T-cell (primary cell): Measurements from ENCODE around the gene FAM234A. TPM values are rescaled to one million over a fixed set of nuclear protein-coding genes. Genes with fewer than 3 reads are reported as not detected.

Experiments used
- ATAC-seq, 4 experiments: fragments of 200-7000 bp in 3 of 4; fragments of 150-1000 bp in 1 of 4; cut with Tn5 transposase; replicated peaks in 1 of 4; 1 replicate in 3 of 4; 2 replicates in 1 of 4; pipeline ENCODE4 v1.10.0; 2021; ENCODE audit warnings: moderate library complexity in 3 of 4, mild to moderate bottlenecking in 2 of 4, moderate number of reproducible peaks in 1 of 4
- CTCF ChIA-PET, 2 donors: fragments of 300-600 bp; sonication (Branson Sonifier 250); formaldehyde crosslinking; loops; one replicate each; lab custom pipeline; 2022; ENCODE audit warnings: antibody characterized with exemption in 2 of 2; lab: Charles Lee
- POLR2A ChIA-PET, 2 donors: fragments of 300-600 bp; sonication (Branson Sonifier 250); formaldehyde crosslinking; loops; one replicate each; lab custom pipeline; 2022; ENCODE audit warnings: antibody characterized with exemption in 2 of 2; lab: Charles Lee
- DNase-seq, 35 experiments: peaks; one replicate each; pipeline versions ENCODE4 v3.0.0 to v3.0.0-alpha.2; 2013 to 2023
- H3K27ac ChIP-seq: one replicate; pipeline ENCODE4 v1.5.1; 2013; ENCODE audit warnings: low read length
- H3K27me3 ChIP-seq, 2 experiments: replicated peaks in 1 of 2; 1 replicate in 1 of 2; 2 replicates in 1 of 2; pipeline versions ENCODE4 v1.6.1 to v1.7.0; 2013; ENCODE audit warnings: low read length in 1 of 2, mixed read lengths in 1 of 2; ENCODE audit not compliant: control insufficient read depth in 2 of 2, insufficient read depth in 2 of 2; ENCODE audit errors: extremely low read depth in 1 of 2
- H3K36me3 ChIP-seq, 2 donors: 1 replicate in 1 of 2; 2 replicates in 1 of 2; pipeline versions ENCODE4 v1.6.1 to v1.7.0; 2013; ENCODE audit warnings: low read length in 1 of 2; ENCODE audit not compliant: control insufficient read depth in 2 of 2, insufficient read depth in 1 of 2; ENCODE audit errors: extremely low read depth in 1 of 2
- H3K4me1 ChIP-seq, 2 experiments: 1 replicate in 1 of 2; 2 replicates in 1 of 2; pipeline versions ENCODE4 v1.6.1 to v1.7.0; 2013; ENCODE audit warnings: low read length in 2 of 2, mixed read lengths in 1 of 2; ENCODE audit not compliant: insufficient read depth in 2 of 2, control insufficient read depth in 1 of 2; ENCODE audit errors: extremely low read depth in 1 of 2
- H3K4me3 ChIP-seq, 2 donors: 1 replicate in 1 of 2; 2 replicates in 1 of 2; pipeline versions ENCODE4 v1.5.1 to v1.7.0; 2013; ENCODE audit warnings: mild to moderate bottlenecking in 2 of 2, low read length in 1 of 2, moderate library complexity in 1 of 2; ENCODE audit not compliant: control insufficient read depth in 1 of 2; ENCODE audit errors: extremely low read depth in 1 of 2
- H3K9me3 ChIP-seq: 2 replicates; pipeline ENCODE4 v1.7.0; 2013
- H3K27ac Mint-ChIP-seq, 2 donors: one replicate each; pipeline ENCODE4 v1.8.0; 2020 to 2021; ENCODE audit warnings: mild to moderate bottlenecking in 2 of 2, mixed read lengths in 2 of 2
- H3K27me3 Mint-ChIP-seq, 2 donors: one replicate each; pipeline ENCODE4 v1.8.0; 2021 to 2022; ENCODE audit warnings: mixed read lengths in 2 of 2
- H3K36me3 Mint-ChIP-seq: one replicate; pipeline ENCODE4 v1.8.0; 2021; ENCODE audit warnings: mixed read lengths
- H3K4me1 Mint-ChIP-seq, 3 donors: one replicate each; pipeline ENCODE4 v1.8.0; 2020 to 2022; ENCODE audit warnings: mixed read lengths in 3 of 3, mild to moderate bottlenecking in 1 of 3
- H3K4me3 Mint-ChIP-seq, 3 donors: one replicate each; pipeline ENCODE4 v1.8.0; 2020 to 2022; ENCODE audit warnings: mild to moderate bottlenecking in 3 of 3, mixed read lengths in 3 of 3, moderate library complexity in 3 of 3
- H3K9me3 Mint-ChIP-seq, 3 donors: one replicate each; pipeline ENCODE4 v1.8.0; 2020 to 2022; ENCODE audit warnings: mixed read lengths in 3 of 3
- WGBS: methylation state at CpG from one replicate; pipeline ENCODE4 v1.1.5; 2013; ENCODE audit warnings: missing lambda C conversion rate; ENCODE audit not compliant: insufficient coverage; 5-methylcytosine and 5-hydroxymethylcytosine counted together
- total RNA-seq, 35 experiments: library from RNA in 6 of 35; stranded (reverse) in 6 of 35; fragments of 120-200 nt in 1 of 35; gene quantifications; one replicate each; pipeline versions ENCODE4 v1.2.1 to v1.2.4 and lab custom pipeline; 2013 to 2026

FAM234A gene
- total RNA-seq, 5 donors from 2014 or later (not counting 1 experiment from before 2014, with no cell fraction given), result 31.6 to 38.2 (median 36.1) TPM

DNA sequence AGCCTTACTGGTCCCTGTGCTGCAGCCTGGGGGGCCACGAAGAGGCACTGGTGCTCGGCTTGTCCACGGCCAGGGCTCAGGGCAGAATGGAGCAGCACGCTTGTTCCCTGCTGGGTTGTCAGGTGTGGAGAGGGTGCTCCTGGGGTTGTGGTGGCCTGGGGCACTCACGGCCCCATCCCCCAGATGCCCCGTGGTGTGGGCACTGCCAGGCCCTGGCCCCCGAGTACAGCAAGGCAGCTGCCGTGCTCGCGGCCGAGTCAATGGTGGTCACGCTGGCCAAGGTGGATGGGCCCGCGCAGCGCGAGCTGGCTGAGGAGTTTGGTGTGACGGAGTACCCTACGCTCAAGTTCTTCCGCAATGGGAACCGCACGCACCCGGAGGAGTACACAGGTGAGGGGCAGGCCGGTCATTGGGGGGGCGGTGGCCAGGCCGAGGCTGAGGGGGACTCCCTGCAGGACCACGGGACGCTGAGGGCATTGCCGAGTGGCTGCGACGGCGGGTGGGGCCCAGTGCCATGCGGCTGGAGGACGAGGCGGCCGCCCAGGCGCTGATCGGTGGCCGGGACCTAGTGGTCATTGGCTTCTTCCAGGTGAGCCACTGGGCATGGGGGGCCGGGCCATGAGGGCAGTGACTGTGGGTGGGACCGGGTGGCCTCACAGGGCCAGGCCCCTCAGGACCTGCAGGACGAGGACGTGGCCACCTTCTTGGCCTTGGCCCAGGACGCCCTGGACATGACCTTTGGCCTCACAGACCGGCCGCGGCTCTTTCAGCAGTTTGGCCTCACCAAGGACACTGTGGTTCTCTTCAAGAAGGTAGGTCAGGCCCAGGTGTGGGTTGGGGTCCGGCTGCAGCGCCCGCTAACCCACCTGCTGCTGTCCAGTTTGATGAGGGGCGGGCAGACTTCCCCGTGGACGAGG is 49.8 kb downstream of the FAM234A start:
- H3K27ac Mint-ChIP-seq, result no peak overlapping the region
- ATAC-seq (no peak), DNase-seq (no peak)
- H3K27me3 Mint-ChIP-seq, result peaks cover 0 to 3% of the 10 kb centered on the region in 2 donors
- Histone ChIP-seq H3K4me1 (peaks cover 0 to 17% of the 10 kb centered on the region in 2 experiments), H3K4me3 (no peak overlapping the region), H3K27me3 (peaks cover 0 to 33% of the 10 kb centered on the region in 2 experiments), H3K27ac (no peak overlapping the region), H3K9me3 (no peaks in the 10 kb centered on the region), H3K36me3 (peaks cover 10 to 23% of the 10 kb centered on the region in 2 donors)
- no peak overlapping the region for H3K4me3 Mint-ChIP-seq
- 93% methylated on average over 50 of the region's 52 CpGs for WGBS
- ChIA-PET CTCF (no interaction called here), POLR2A (interaction anchor here in 1 of 2 donors (0.6 kb wide), 1 partner anchor 61 kb away, joined by 4 read pairs; no protein-coding TSS in a partner anchor)
- H3K4me1 Mint-ChIP-seq, result peaks cover 0 to 5% (median under 1%) of the 10 kb centered on the region in 3 donors
- H3K36me3 Mint-ChIP-seq, result peaks cover 13% of the 10 kb centered on the region
- H3K9me3 Mint-ChIP-seq, result no peaks in the 10 kb centered on the region

DNA sequence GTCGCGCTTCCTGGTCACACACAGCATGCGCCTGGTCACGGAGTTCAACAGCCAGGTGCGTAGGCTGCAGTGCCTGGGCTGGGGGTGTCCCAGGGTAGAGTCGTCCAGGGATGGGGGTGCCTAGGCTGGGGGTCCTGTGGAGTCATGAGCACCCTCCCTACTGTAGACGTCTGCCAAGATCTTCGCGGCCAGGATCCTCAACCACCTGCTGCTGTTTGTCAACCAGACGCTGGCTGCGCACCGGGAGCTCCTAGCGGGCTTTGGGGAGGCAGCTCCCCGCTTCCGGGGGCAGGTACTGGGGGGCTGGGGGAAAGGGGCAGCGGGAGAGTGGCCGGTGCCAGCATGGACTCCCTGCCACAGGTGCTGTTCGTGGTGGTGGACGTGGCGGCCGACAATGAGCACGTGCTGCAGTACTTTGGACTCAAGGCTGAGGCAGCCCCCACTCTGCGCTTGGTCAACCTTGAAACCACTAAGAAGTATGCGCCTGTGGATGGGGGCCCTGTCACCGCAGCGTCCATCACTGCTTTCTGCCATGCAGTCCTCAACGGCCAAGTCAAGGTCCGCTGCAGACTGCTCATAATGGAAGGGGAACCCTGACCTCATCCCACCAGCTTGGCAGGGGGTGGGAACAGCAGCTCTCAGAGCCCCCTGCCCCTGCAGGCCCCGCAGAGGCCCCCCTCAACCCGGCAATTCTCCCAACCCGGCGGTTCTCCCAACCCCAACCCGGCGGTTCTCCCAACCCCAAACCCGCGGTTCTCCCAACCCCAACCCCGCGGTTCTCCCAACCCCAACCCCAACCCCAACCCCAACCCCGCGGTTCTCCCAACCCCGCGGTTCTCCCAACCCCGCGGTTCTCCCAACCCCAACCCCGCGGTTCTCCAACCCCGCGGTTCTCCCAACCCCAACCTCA is 50.8 kb downstream of the FAM234A start:
- no peaks in the 10 kb centered on the region for H3K9me3 Mint-ChIP-seq
- peaks cover 13% of the 10 kb centered on the region for H3K36me3 Mint-ChIP-seq
- H3K4me3 Mint-ChIP-seq, result no peak overlapping the region
- no peak for DNase-seq
- no peak overlapping the region for H3K27ac Mint-ChIP-seq
- peaks cover 0 to 3% of the 10 kb centered on the region in 2 donors for H3K27me3 Mint-ChIP-seq
- WGBS, result 92% methylated on average over 30 of the region's 48 CpGs
- ChIA-PET CTCF (no interaction called here), POLR2A (interaction anchor here in 1 of 2 donors (0.6 kb wide), 1 partner anchor 60 kb away, joined by 4 read pairs; no protein-coding TSS in a partner anchor)
- no peak overlapping the region for H3K4me3 ChIP-seq
- no peak for ATAC-seq
- peaks cover 0 to 11% of the 10 kb centered on the region in 2 experiments for H3K4me1 ChIP-seq
- no peak overlapping the region for H3K27ac ChIP-seq
- peaks cover 13 to 32% of the 10 kb centered on the region in 2 donors for H3K36me3 ChIP-seq
- H3K9me3 ChIP-seq, result no peaks in the 10 kb centered on the region
- peaks cover 0 to 26% of the 10 kb centered on the region in 2 experiments for H3K27me3 ChIP-seq
- peaks cover 0 to 3% (median 0%) of the 10 kb centered on the region in 3 donors for H3K4me1 Mint-ChIP-seq

DNA sequence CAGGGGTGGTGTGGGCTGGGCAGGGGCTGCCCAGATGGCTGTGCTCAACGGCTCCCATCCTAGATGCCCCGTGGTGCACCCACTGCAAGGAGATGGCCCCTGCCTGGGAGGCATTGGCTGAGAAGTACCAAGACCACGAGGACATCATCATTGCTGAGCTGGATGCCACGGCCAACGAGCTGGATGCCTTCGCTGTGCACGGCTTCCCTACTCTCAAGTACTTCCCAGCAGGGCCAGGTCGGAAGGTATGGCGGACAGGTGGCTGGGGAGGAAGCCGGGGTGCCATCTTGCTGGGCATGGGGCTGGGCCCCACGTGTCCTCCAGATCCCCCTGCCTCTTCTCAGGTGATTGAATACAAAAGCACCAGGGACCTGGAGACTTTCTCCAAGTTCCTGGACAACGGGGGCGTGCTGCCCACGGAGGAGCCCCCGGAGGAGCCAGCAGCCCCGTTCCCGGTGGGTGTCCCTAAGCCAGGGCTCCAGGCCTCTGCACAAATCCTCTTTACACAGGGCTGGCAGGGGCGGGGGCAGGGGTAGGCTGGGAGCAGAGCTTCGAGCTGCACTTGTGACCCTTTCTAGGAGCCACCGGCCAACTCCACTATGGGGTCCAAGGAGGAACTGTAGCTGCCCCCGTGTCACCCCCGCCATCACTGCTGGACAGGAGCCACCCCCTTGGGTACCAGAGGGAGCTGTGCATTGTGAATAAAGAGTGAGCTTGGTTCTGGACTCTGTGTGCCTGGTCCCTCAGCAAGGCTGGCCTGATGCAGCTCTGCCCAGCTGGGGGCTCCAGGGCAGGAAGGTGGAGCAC is 52.1 kb downstream of the FAM234A start:
- H3K27me3 ChIP-seq, result peaks cover 0 to 15% of the 10 kb centered on the region in 2 experiments
- no peak overlapping the region for H3K27ac ChIP-seq
- H3K4me3 Mint-ChIP-seq, result no peak overlapping the region
- peaks cover 20 to 44% of the 10 kb centered on the region in 2 donors for H3K36me3 ChIP-seq
- POLR2A ChIA-PET, result no interaction called here
- H3K27ac Mint-ChIP-seq, result no peak overlapping the region
- CTCF ChIA-PET, result no interaction called here
- no peaks in the 10 kb centered on the region for H3K4me1 ChIP-seq
- no peaks in the 10 kb centered on the region for H3K9me3 Mint-ChIP-seq
- WGBS, result 88% methylated on average over 12 of the region's 22 CpGs
- no peaks in the 10 kb centered on the region for H3K9me3 ChIP-seq
- H3K4me3 ChIP-seq, result no peak overlapping the region
- no peak for ATAC-seq
- DNase-seq, result no peak
- H3K4me1 Mint-ChIP-seq, result no peaks in the 10 kb centered on the region
- H3K36me3 Mint-ChIP-seq, result peaks cover 16% of the 10 kb centered on the region
- H3K27me3 Mint-ChIP-seq, result no peaks in the 10 kb centered on the region

DNA sequence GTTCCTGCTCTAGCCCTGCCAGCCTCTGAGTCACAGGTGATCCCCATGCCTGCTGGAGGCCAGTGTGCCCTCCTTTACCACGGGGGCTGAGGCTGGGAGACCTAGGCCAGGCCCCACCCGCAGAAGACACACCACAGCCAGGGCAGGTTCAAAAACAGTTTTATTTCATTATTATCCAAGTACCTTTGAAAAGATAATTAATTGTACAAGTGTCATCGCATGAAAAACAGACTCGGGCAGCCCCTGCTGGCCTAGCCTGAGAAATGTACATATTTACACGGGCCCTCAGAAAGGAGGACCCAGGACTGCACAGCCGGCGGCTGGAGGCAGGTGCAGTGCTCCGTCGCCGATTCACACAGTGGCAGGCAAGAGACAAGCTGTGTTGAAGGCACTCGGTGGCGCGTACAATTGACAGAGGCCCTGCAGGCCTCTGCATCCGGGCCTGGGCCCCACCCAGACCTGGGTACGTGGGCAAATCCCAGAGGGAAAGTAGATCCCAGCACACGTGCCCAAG is 52.7 kb downstream of the FAM234A start:
- H3K9me3 ChIP-seq, result no peaks in the 10 kb centered on the region
- Mint-ChIP-seq H3K4me3 (no peak overlapping the region), H3K4me1 (no peaks in the 10 kb centered on the region), H3K9me3 (no peaks in the 10 kb centered on the region), H3K36me3 (peaks cover 16% of the 10 kb centered on the region), H3K27me3 (no peaks in the 10 kb centered on the region), H3K27ac (no peak overlapping the region)
- DNase-seq, result no peak
- H3K36me3 ChIP-seq, result peaks cover 25 to 51% of the 10 kb centered on the region in 2 donors
- ATAC-seq, result no peak
- WGBS, result 92% methylated on average over 15 of the region's 16 CpGs
- H3K4me3 ChIP-seq, result no peak overlapping the region
- peaks cover 0 to 9% of the 10 kb centered on the region in 2 experiments for H3K27me3 ChIP-seq
- no peaks in the 10 kb centered on the region for H3K4me1 ChIP-seq
- CTCF ChIA-PET, result no interaction called here
- POLR2A ChIA-PET, result no interaction called here
- no peak overlapping the region for H3K27ac ChIP-seq

DNA sequence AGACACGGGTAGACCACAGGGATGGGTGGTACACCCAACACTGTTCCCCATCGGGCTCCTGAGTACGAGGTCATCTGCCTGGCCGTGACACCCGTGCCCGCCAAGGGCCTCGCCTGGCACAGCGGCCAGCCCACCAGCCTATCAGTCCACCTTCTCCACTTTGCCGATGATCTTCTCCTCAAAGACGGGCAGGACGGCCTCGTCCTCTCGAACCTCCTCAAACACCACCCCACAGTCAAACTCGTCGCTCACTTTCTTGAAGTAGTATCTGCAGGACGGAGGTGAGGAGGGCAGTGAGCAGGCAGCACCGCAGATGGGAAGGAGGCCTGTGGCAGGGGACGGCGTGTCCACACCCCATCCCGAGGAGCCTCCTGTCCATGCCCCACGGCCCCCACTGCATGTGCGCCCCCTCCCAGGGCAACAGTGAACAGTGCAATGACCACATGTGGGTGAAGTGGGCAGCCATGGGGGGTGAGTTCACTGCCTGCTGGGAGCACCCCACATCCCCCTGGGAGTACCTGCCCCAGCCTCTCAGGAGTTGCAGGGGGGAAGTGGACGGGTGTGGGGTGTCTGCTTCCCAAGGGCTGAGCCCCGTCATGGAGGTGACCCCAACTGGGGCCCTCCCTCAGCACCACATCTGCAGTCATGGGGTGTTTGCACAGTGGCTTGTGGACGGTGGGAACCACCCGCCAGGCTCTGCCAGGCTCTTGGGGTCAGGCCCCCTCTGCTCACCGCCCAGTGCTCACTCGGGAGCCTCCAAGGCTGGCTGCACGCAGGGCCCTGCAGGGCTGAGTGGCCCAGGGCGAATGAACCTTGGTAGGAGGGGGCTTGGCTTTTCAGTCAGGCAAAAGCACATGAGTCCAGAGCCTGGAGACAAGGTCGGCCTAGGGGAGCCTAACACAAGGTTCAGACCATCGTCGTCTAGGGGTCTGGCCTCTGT is 53.6 kb downstream of the FAM234A start:
- no peaks in the 10 kb centered on the region for H3K9me3 ChIP-seq
- ChIA-PET POLR2A (no interaction called here), CTCF (no interaction called here)
- no peak overlapping the region for H3K27ac Mint-ChIP-seq
- H3K4me1 ChIP-seq, result no peaks in the 10 kb centered on the region
- no peaks in the 10 kb centered on the region for H3K4me1 Mint-ChIP-seq
- no peak overlapping the region for H3K4me3 Mint-ChIP-seq
- H3K27me3 Mint-ChIP-seq, result no peaks in the 10 kb centered on the region
- H3K27ac ChIP-seq, result no peak overlapping the region
- H3K27me3 ChIP-seq, result peaks cover 0 to 2% of the 10 kb centered on the region in 2 experiments
- 96% methylated on average over 22 of the region's 33 CpGs for WGBS
- H3K36me3 Mint-ChIP-seq, result peaks cover 20% of the 10 kb centered on the region
- ATAC-seq, result no peak
- H3K36me3 ChIP-seq, result peaks cover 33 to 60% of the 10 kb centered on the region in 2 donors
- no peak overlapping the region for H3K4me3 ChIP-seq
- no peaks in the 10 kb centered on the region for H3K9me3 Mint-ChIP-seq
- DNase-seq, result no peak
